ENCODE measurements around the gene JAKMIP1.

GRCh38 chr4:6041800-6042199 lies 158.5 kb downstream of the JAKMIP1 start:
- TF ChIP-seq POLR2A (IDR thresholded peaks at IDR 0.05), result no peak
- TF ChIP-seq, protein P1, sequence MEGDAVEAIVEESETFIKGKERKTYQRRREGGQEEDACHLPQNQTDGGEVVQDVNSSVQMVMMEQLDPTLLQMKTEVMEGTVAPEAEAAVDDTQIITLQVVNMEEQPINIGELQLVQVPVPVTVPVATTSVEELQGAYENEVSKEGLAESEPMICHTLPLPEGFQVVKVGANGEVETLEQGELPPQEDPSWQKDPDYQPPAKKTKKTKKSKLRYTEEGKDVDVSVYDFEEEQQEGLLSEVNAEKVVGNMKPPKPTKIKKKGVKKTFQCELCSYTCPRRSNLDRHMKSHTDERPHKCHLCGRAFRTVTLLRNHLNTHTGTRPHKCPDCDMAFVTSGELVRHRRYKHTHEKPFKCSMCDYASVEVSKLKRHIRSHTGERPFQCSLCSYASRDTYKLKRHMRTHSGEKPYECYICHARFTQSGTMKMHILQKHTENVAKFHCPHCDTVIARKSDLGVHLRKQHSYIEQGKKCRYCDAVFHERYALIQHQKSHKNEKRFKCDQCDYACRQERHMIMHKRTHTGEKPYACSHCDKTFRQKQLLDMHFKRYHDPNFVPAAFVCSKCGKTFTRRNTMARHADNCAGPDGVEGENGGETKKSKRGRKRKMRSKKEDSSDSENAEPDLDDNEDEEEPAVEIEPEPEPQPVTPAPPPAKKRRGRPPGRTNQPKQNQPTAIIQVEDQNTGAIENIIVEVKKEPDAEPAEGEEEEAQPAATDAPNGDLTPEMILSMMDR (IDR thresholded peaks at IDR 0.05), result no peak
